ENCODE measurements around the gene IFI27. TPM values are rescaled to one million over a fixed set of nuclear protein-coding genes. Genes with fewer than 3 reads are reported as not detected.

IFI27 gene
- total RNA-seq, 1 donor from 2014 or later = 15.5 TPM

- DNase-seq (ENCODE audit: extremely low spot score, unreplicated experiment) = no peak
- peaks cover 7% of the 10 kb centered on the region for H3K4me1 Mint-ChIP-seq (ENCODE audit: unreplicated experiment)
- peaks cover 46% of the 10 kb centered on the region for H3K27me3 Mint-ChIP-seq
- no peak overlapping the region for H3K4me3 Mint-ChIP-seq
- H3K9me3 Mint-ChIP-seq = no peaks in the 10 kb centered on the region
- no peak overlapping the region for H3K27ac Mint-ChIP-seq
- no peaks in the 10 kb centered on the region for H3K36me3 Mint-ChIP-seq
- TF ChIP-seq CTCF (conservative IDR thresholded peaks at IDR 0.05) = no peak
Measured at GRCh38 chr14:94162466-94162865, 51.9 kb downstream of the IFI27 start.

GRCh38 chr14:94163796-94164195 lies 53.3 kb downstream of the IFI27 start:
- no peak overlapping the region for H3K4me3 Mint-ChIP-seq
- peaks cover 53% of the 10 kb centered on the region for H3K27me3 Mint-ChIP-seq
- no peak for TF ChIP-seq CTCF (conservative IDR thresholded peaks at IDR 0.05)
- H3K4me1 Mint-ChIP-seq (ENCODE audit: unreplicated experiment) = peaks cover 7% of the 10 kb centered on the region
- no peaks in the 10 kb centered on the region for H3K36me3 Mint-ChIP-seq
- DNase-seq (ENCODE audit: extremely low spot score, unreplicated experiment) = no peak
- H3K27ac Mint-ChIP-seq = no peak overlapping the region
- no peaks in the 10 kb centered on the region for H3K9me3 Mint-ChIP-seq

- no peaks in the 10 kb centered on the region for H3K36me3 Mint-ChIP-seq
- H3K4me1 Mint-ChIP-seq (ENCODE audit: unreplicated experiment) = peaks cover 7% of the 10 kb centered on the region
- TF ChIP-seq CTCF (conservative IDR thresholded peaks at IDR 0.05) = no peak
- peak overlapping the region; percentile 74 for H3K27ac Mint-ChIP-seq
- peaks cover 49% of the 10 kb centered on the region for H3K27me3 Mint-ChIP-seq
- H3K9me3 Mint-ChIP-seq = no peaks in the 10 kb centered on the region
- no peak for DNase-seq (ENCODE audit: extremely low spot score, unreplicated experiment)
- H3K4me3 Mint-ChIP-seq = peak overlapping the region; percentile 56
Measured at GRCh38 chr14:94164685-94165431, 54.3 kb downstream of the IFI27 start.

GRCh38 chr14:94165744-94166143 lies 55.2 kb downstream of the IFI27 start:
- Mint-ChIP-seq H3K27me3 (peaks cover 46% of the 10 kb centered on the region), H3K4me3 (no peak overlapping the region), H3K9me3 (no peaks in the 10 kb centered on the region), H3K27ac (no peak overlapping the region), H3K36me3 (no peaks in the 10 kb centered on the region), H3K4me1 (ENCODE audit: unreplicated experiment) (peaks cover 7% of the 10 kb centered on the region)
- no peak for TF ChIP-seq CTCF (conservative IDR thresholded peaks at IDR 0.05)
- no peak for DNase-seq (ENCODE audit: extremely low spot score, unreplicated experiment)

Other genes with a start within 250 kb of the IFI27 start
- 1.2 TPM in 1 of 2 replicates, not detected in the other for gene FAM181A, start 183.4 kb upstream of the IFI27 start, total RNA-seq (ENCODE audit: low replicate concordance)
- gene ASB2, start 134.2 kb upstream of the IFI27 start, total RNA-seq (ENCODE audit: low replicate concordance) = 0.21 and 0.60 TPM in 2 replicates
- not detected in 2 replicates for gene CCDC197, start 113.4 kb upstream of the IFI27 start, total RNA-seq (ENCODE audit: low replicate concordance)
- 2.6 and 3.0 TPM in 2 replicates for gene OTUB2, start 84.4 kb upstream of the IFI27 start, total RNA-seq (ENCODE audit: low replicate concordance)
- 127 and 156 TPM in 2 replicates for gene DDX24, start 29.5 kb upstream of the IFI27 start, total RNA-seq (ENCODE audit: low replicate concordance)
- gene IFI27L1, start 29.4 kb upstream of the IFI27 start, total RNA-seq (ENCODE audit: low replicate concordance) = 15.6 and 36.8 TPM in 2 replicates
- 14.8 and 28.2 TPM in 2 replicates for gene IFI27L2, start 18.9 kb downstream of the IFI27 start, total RNA-seq (ENCODE audit: low replicate concordance)
- 1.3 and 1.9 TPM in 2 replicates for gene PPP4R4, start 63.6 kb downstream of the IFI27 start, total RNA-seq (ENCODE audit: low replicate concordance)
- gene SERPINA10, start 182.5 kb downstream of the IFI27 start, total RNA-seq (ENCODE audit: low replicate concordance) = 1.5 and 2.8 TPM in 2 replicates
- 0.77 and 1.2 TPM in 2 replicates for gene SERPINA6, start 212.6 kb downstream of the IFI27 start, total RNA-seq (ENCODE audit: low replicate concordance)

All from type B pancreatic cell (in vitro differentiated cells).